GM21423 (cell line): ENCODE results near the gene PDF.
"Not testable (repeated sequence)": the region's sequence is repeated elsewhere in the genome, so short reads cannot be mapped to it uniquely, and the experiment has no call there.

ENCODE experiments used
- ATAC-seq: cut with Tn5 transposase; IDR thresholded peaks from one replicate; pipeline ENCODE4 v1.9.1; 2021; ENCODE audit warnings: mild to moderate bottlenecking, moderate library complexity; ENCODE audit not compliant: unreplicated experiment

Gene PDF

GRCh38 chr16:69318177-69318910 is 12.0 kb downstream of the PDF start:
- ATAC-seq: no peak

DNA sequence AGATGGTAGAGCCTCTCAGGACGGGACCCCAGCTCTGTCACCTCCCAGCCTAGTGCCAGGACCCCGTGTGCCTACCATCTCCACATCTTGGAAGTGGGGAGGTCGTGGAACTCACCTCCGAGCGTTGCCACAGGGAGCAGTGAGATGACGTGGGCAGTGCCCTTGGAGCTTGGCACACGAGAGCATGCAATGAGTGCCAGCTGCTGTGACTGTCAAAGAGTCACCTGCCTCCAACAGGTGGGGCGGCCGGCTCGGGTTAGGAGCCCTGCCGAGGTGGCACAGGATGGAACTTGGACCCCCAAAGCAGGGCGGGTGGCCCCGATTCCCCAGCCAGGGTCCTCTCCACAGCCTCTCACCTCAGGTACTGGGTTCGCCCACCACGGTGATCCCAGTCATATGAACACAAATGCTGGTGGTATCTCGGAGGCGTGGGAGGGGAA is 13.8 kb downstream of the PDF start:
- no peak for ATAC-seq

- ATAC-seq: no peak
Measured at GRCh38 chr16:69315486-69316311, 14.7 kb downstream of the PDF start.

DNA sequence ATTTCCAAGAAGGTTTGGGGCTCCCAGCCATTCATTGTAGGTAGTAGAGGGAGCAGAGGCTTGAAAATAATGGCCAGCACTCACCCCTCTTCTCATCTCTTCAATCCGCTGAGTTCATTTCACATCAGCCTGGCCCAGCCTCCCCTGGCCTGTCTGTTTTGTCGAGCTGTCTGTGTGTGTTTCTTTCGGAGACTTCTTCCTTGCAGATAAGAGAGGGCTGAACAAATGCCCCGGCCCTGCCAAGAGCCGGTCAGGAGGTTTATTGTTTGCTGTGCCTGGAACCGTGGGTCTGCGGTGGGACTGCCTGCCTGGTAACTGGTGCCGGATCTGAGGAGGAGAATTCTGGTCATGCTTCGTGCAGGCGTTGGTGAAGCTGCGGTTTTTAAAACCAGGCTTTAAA is 15.9 kb downstream of the PDF start:
- ATAC-seq: no peak

DNA sequence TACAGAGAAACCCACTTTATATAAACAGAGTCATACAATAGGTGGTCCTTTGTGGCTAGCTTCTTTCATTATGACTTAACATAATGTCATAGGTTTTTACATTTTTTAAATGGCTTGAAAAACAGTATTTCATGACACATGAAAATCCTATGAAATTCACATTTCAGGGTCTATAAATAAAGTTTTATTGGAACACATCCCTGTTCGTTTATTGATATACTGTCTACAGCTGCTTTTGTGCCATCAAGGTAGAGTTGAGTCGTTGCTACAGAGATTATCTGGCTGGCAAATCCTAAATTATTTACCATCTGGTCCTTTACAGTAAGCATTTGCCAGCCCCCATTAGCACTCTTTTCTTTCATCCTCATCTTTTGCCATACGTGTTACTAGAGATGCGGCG is 16.9 kb downstream of the PDF start:
- ATAC-seq: no peak

GRCh38 chr16:69311533-69312387 is 18.6 kb downstream of the PDF start:
- ATAC-seq: peak; percentile 33

GRCh38 chr16:69310653-69311532 is 19.5 kb downstream of the PDF start, which contains the start of gene VPS4A:
VPS4A (plus strand) TSS chr16:69311350; CDS start chr16:69311512, 162 bp downstream.
- ATAC-seq: peak; percentile 94

GRCh38 chr16:69309316-69309715 is 21.1 kb downstream of the PDF start:
- no peak for ATAC-seq

DNA sequence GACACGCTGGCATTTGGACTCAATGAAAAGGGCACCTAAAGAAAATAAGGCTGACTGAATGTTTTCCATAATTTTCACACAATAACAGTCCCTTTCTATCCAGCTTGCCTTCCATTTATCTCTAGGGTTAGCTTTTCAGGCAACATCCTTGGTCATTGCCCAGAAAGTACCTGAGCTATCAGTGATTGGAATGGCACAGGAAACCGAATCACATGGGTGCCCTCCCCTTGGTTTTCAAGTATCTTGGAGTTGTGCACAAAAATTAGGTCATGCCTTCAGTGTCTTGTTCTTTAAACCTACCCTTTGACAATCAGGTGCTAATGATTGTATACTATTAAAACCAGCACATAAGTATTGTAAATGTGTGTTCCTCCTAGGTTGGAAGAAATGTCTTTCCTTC is 22.5 kb downstream of the PDF start:
- ATAC-seq: no peak

DNA sequence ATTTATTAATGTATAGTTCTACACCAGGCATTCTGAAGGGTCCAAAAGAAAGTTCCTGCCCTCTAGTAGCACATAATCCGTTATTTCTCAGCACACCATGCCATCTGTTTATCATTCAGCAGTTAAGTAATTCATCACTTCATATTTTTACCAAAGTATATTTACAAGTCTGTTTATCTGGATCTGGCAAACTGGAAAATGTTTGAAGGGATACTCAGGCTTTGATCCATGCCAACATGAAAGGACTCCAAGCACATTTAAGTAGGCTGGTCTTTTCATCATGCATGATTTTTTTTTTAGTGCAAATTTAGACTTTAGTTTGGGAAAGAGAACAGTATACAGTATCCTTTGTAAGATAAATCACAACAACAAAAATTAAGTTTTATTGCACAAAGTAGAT is 23.3 kb downstream of the PDF start:
- no peak for ATAC-seq

- ATAC-seq: no peak
Measured at GRCh38 chr16:69306031-69306430, 24.4 kb downstream of the PDF start.

- ATAC-seq: no peak
Measured at GRCh38 chr16:69302301-69302700, 28.1 kb downstream of the PDF start.

- no peak for ATAC-seq
Measured at GRCh38 chr16:69301861-69302260, 28.5 kb downstream of the PDF start.

DNA sequence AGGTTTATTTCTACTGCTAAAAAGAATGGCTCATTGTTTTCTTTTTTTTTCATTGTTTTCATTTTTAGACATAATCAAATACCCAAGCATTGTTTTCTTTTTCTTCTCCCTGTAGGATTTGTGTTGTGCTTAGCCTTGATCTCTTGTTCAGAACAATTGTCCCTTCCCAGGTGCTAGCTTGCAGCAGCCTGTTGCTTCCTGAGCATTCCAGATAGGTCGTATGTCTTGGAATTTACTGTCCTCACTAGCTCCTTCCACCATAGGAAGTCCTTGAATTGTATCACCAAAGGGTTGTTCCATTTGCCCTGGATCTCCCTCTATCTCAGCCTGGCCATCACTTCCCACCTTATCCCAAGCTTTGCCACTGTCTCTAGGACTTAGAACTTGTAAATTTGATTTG is 29.2 kb downstream of the PDF start:
- ATAC-seq: no peak

- ATAC-seq: no peak
Measured at GRCh38 chr16:69298261-69298660, 32.1 kb downstream of the PDF start.

GRCh38 chr16:69296771-69297170 is 33.6 kb downstream of the PDF start:
- not testable (repeated sequence) for ATAC-seq

GRCh38 chr16:69294051-69294450 is 36.3 kb downstream of the PDF start:
- no peak for ATAC-seq

GRCh38 chr16:69293401-69293800 is 37.0 kb downstream of the PDF start:
- no peak for ATAC-seq

DNA sequence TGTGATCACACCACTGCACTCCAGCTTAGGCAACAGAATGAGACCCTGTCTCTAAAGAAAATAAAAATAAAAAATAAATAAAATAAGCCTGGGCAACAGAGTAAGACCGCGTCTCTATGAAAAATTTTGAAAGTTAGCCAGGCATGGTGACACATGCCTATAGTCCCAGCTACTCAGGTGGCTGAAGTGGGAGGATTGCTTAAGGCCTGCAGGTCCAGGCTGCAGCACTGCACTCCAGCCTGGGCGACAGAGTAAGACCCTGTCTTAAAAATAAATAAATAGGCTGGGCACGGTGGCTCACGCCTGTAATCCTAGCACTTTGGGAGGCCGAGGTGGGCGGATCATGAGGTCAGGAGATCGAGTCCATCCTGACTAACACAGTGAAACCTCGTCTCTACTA is 38.7 kb downstream of the PDF start:
- ATAC-seq: not testable (repeated sequence)
